ENCODE measurements around the gene BEND4.

- TF ChIP-seq, protein P1, sequence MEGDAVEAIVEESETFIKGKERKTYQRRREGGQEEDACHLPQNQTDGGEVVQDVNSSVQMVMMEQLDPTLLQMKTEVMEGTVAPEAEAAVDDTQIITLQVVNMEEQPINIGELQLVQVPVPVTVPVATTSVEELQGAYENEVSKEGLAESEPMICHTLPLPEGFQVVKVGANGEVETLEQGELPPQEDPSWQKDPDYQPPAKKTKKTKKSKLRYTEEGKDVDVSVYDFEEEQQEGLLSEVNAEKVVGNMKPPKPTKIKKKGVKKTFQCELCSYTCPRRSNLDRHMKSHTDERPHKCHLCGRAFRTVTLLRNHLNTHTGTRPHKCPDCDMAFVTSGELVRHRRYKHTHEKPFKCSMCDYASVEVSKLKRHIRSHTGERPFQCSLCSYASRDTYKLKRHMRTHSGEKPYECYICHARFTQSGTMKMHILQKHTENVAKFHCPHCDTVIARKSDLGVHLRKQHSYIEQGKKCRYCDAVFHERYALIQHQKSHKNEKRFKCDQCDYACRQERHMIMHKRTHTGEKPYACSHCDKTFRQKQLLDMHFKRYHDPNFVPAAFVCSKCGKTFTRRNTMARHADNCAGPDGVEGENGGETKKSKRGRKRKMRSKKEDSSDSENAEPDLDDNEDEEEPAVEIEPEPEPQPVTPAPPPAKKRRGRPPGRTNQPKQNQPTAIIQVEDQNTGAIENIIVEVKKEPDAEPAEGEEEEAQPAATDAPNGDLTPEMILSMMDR (IDR thresholded peaks at IDR 0.05) = no peak
- TF ChIP-seq POLR2A (IDR thresholded peaks at IDR 0.05) (no peak), POLR2AphosphoS5 (IDR thresholded peaks at IDR 0.05) (no peak)
These were observed 16.1 kb downstream of the BEND4 start for GRCh38 chr4:42136371-42136770.
